Thymus (tissue), 11 donors: Measurements from ENCODE around the gene HES4. TPM values are rescaled to one million over a fixed set of nuclear protein-coding genes. Genes with fewer than 3 reads are reported as not detected.
"Not testable (repeated sequence)": the region's sequence is repeated elsewhere in the genome, so short reads cannot be mapped to it uniquely, and the experiment has no call there.

Source experiments
- DNase-seq, 9 donors: peaks; one replicate each; pipeline ENCODE4 v3.0.0-alpha.2; 2013; ENCODE audit warnings: low spot score in 9 of 9, low read depth in 6 of 9, missing footprints in 1 of 9
- H3K27ac ChIP-seq, 2 donors: one replicate each; pipeline ENCODE4 v1.5.1; 2013; ENCODE audit warnings: control low read depth in 1 of 2, low read depth in 1 of 2, low read length in 1 of 2, mild to moderate bottlenecking in 1 of 2, moderate library complexity in 1 of 2
- H3K27me3 ChIP-seq, 2 donors: one replicate each; pipeline ENCODE4 v1.5.1; 2013; ENCODE audit warnings: low read length in 1 of 2; ENCODE audit not compliant: control insufficient read depth in 2 of 2, insufficient read depth in 1 of 2
- H3K36me3 ChIP-seq, 2 donors: one replicate each; pipeline ENCODE4 v1.5.1; 2013; ENCODE audit warnings: low read length in 1 of 2, mild to moderate bottlenecking in 1 of 2, moderate library complexity in 1 of 2; ENCODE audit not compliant: control insufficient read depth in 2 of 2, insufficient read depth in 2 of 2
- H3K4me1 ChIP-seq, 2 donors: one replicate each; pipeline ENCODE4 v1.5.1; 2013; ENCODE audit warnings: low read length in 2 of 2; ENCODE audit not compliant: control insufficient read depth in 2 of 2, insufficient read depth in 2 of 2
- H3K4me3 ChIP-seq, 2 donors: one replicate each; pipeline ENCODE4 v1.5.1; 2013; ENCODE audit warnings: low read length in 2 of 2, control low read depth in 1 of 2, mild to moderate bottlenecking in 1 of 2
- H3K9me3 ChIP-seq, 2 donors: one replicate each; pipeline ENCODE4 v1.5.1; 2013; ENCODE audit warnings: low read length in 1 of 2, mild to moderate bottlenecking in 1 of 2; ENCODE audit not compliant: control insufficient read depth in 2 of 2, insufficient read depth in 1 of 2
- WGBS: extraction: QIAGEN DNeasy Blood & Tissue Kit; methylation state at CpG from one replicate; pipeline ENCODE4 v1.1.7; 2013; 5-methylcytosine and 5-hydroxymethylcytosine counted together
- polyA plus RNA-seq: library from polyadenylated mRNA; stranded (reverse); fragments of 200-250 nt; gene quantifications from one replicate; pipeline ENCODE4 v1.2.3, GENCODE V29; 2013
- total RNA-seq: library from RNA; stranded (reverse); fragments of 120-200 nt; gene quantifications from one replicate; pipeline ENCODE4 v1.2.4, GENCODE V29; 2013
- donor health status: healthy.

HES4 gene
- total and polyA plus RNA-seq, 2 donors, result 15.5 to 61.3 TPM

DNA sequence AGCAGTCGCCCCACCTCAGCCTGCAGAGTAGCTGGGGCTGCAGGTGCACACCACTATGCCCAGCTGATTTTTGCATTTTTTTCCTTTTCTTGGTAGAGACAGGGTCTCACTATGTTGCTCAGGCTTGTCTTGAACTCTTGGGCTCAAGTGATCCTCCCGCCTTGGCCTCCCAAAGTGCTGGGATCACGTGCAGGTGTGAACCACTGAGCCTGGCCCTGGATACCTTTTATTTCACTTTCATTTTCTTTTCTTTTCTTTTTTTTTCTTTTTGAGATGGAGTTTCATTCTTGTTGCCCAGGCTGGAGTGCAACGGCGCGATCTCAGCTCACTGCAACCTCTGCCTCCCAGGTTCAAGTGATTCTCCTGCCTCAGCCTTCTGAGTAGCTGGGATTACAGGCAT, 8.6 kb downstream of the HES4 start:
- Histone ChIP-seq H3K9me3 (peaks cover 3 to 27% of the 10 kb centered on the region in 2 donors), H3K27me3 (peaks cover 3 to 17% of the 10 kb centered on the region in 2 donors)
- 93% methylated on average over 6 of the region's 6 CpGs for WGBS
- not testable (repeated sequence) for H3K4me1 ChIP-seq, DNase-seq, H3K27ac ChIP-seq, H3K36me3 ChIP-seq, H3K4me3 ChIP-seq

DNA sequence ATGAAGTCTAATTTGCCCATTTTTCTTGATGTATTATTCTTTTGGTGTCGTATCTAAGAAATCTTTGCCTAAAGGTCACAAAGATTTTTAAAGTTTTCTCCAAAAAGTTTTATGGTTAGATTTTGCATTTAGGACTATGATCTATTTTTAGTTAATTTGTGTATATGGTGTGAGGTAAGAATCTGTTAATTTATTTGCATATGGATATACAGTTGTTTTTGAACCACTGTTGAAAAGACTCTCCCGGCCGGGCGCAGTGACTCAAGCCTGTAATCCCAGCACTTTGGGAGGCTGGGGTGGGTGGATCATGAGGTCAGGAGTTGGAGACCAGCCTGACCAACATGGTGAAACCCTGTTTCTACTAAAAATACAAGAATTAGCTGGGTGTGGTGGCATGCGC, 11.8 kb downstream of the HES4 start:
- H3K27ac ChIP-seq, DNase-seq, H3K36me3 ChIP-seq, H3K4me1 ChIP-seq, H3K4me3 ChIP-seq: not testable (repeated sequence)
- Histone ChIP-seq H3K9me3 (peaks cover 0 to 19% of the 10 kb centered on the region in 2 donors), H3K27me3 (peaks cover 0 to 20% of the 10 kb centered on the region in 2 donors)
- WGBS, result 92% methylated on average over 5 of the region's 5 CpGs

GRCh38 chr1:985126-985525, 14.8 kb downstream of the HES4 start:
- H3K9me3 ChIP-seq, result peaks cover 0 to 4% of the 10 kb centered on the region in 2 donors
- DNase-seq, result no peak
- 82% methylated on average over 13 of the region's 13 CpGs for WGBS
- H3K27ac ChIP-seq, result no peak overlapping the region
- no peaks in the 10 kb centered on the region for H3K36me3 ChIP-seq
- no peak overlapping the region for H3K4me3 ChIP-seq
- H3K4me1 ChIP-seq, result peaks cover 0 to 2% of the 10 kb centered on the region in 2 donors
- H3K27me3 ChIP-seq, result peaks cover 0 to 44% of the 10 kb centered on the region in 2 donors

- Histone ChIP-seq H3K27ac (no peak overlapping the region), H3K9me3 (peaks cover 0 to under 1% of the 10 kb centered on the region in 2 donors), H3K27me3 (peaks cover 0 to 45% of the 10 kb centered on the region in 2 donors), H3K4me1 (peaks cover 0 to 2% of the 10 kb centered on the region in 2 donors), H3K36me3 (no peaks in the 10 kb centered on the region), H3K4me3 (no peak overlapping the region)
- no peak for DNase-seq
- 67% methylated on average over 12 of the region's 12 CpGs for WGBS
Measured at GRCh38 chr1:984476-984814, 15.5 kb downstream of the HES4 start.

- DNase-seq, result peak in 2 of 9 donors; percentile 40 to 51
- peaks cover 0 to 2% of the 10 kb centered on the region in 2 donors for H3K4me1 ChIP-seq
- H3K27ac ChIP-seq, result no peak overlapping the region
- no peak overlapping the region for H3K4me3 ChIP-seq
- peaks cover 0 to 2% of the 10 kb centered on the region in 2 donors for H3K9me3 ChIP-seq
- WGBS, result 22% methylated on average over 29 of the region's 29 CpGs
- H3K27me3 ChIP-seq, result peaks cover 0 to 45% of the 10 kb centered on the region in 2 donors
- H3K36me3 ChIP-seq, result no peaks in the 10 kb centered on the region
Measured at GRCh38 chr1:983798-984475, 16.0 kb downstream of the HES4 start.

- H3K36me3 ChIP-seq, result no peaks in the 10 kb centered on the region
- DNase-seq, result no peak
- peaks cover 0 to 45% of the 10 kb centered on the region in 2 donors for H3K27me3 ChIP-seq
- peaks cover 0 to 2% of the 10 kb centered on the region in 2 donors for H3K4me1 ChIP-seq
- no peak overlapping the region for H3K4me3 ChIP-seq
- H3K27ac ChIP-seq, result no peak overlapping the region
- 86% methylated on average over 43 of the region's 43 CpGs for WGBS
- H3K9me3 ChIP-seq, result peaks cover 0 to 11% of the 10 kb centered on the region in 2 donors
Measured at GRCh38 chr1:982765-983436, 17.0 kb downstream of the HES4 start.

- H3K27me3 ChIP-seq, result peaks cover 0 to 45% of the 10 kb centered on the region in 2 donors
- H3K9me3 ChIP-seq, result peaks cover 0 to 11% of the 10 kb centered on the region in 2 donors
- H3K36me3 ChIP-seq, result no peaks in the 10 kb centered on the region
- peaks cover 0 to 2% of the 10 kb centered on the region in 2 donors for H3K4me1 ChIP-seq
- H3K4me3 ChIP-seq, result no peak within 1 kb of the TSS
- H3K27ac ChIP-seq, result no peak within 1 kb of the TSS
- WGBS, result 78% methylated on average over 28 of the region's 28 CpGs
- DNase-seq, result no peak
Measured at GRCh38 chr1:981955-982558, 17.8 kb downstream of the HES4 start, which contains the start of gene PERM1. TSS of gene PERM1 (minus strand) at chr1:982093. CDS start at chr1:981029, 1,064 bp downstream.

- Histone ChIP-seq H3K4me3 (no peak overlapping the region), H3K27ac (no peak overlapping the region), H3K36me3 (no peaks in the 10 kb centered on the region), H3K4me1 (peaks cover 0 to 2% of the 10 kb centered on the region in 2 donors), H3K9me3 (peaks cover 0 to 11% of the 10 kb centered on the region in 2 donors), H3K27me3 (peaks cover 0 to 45% of the 10 kb centered on the region in 2 donors)
- WGBS, result 85% methylated on average over 21 of the region's 21 CpGs
- no peak for DNase-seq
Measured at GRCh38 chr1:981491-981954, 18.4 kb downstream of the HES4 start.
